SH-SY5Y (cell line): ENCODE data around the gene BABAM1.

ENCODE experiments used
- GATA2 ChIP-seq: IDR thresholded peaks from 2 replicates; pipeline ENCODE4 v1.6.1; 2011; ENCODE audit warnings: mild to moderate bottlenecking, low read depth, low read length
- GATA3 ChIP-seq: IDR thresholded peaks from 2 replicates; pipeline ENCODE4 v1.6.1; 2011; ENCODE audit warnings: low read depth, mild to moderate bottlenecking, low read length, moderate library complexity

DNA sequence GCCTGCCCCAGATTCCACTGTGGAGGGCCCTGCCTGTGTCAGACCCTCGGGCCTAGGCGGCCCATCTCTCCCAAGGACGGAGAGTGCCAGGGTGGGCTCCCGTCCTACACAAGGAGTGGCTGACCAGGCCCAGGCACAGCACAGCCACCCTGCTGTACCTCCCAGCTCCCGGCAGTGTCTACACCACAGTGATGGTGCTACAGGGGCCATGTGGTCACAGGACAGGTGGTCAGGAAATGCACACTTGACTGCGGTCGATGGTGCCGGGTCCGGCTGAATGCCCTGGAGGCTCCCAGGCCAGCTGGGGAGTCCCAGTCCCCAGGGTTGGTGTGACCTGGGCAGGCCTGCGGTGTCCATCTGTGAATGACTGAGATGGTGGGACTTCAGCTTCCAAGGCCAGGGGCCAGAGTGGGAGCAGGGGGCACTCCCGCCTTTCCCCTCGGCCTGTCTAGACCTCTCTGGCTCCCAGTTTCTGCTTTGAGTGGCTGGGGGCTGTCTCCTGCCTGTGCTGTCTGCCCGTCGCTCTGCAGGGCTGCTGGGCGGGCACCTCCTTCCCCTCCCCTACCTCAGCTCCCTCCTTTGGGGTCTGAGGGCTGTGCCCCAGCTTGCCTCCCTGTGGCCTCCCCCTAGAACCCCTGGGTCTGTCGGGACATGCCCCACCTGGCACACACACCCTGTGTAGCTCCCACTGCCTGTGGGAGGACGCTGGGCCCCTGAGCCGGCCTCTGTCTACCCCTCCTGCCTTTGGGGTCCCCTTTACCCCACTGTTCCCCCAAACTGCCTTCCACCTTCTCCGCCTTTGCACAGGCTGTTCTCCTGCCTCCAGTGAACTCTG lies 54.6 kb downstream of the BABAM1 start:
- TF ChIP-seq GATA3 (no peak), GATA2 (no peak)
